AG04450 (cell line): ENCODE measurements around the gene NEMP2. TPM values are rescaled to one million over a fixed set of nuclear protein-coding genes. Genes with fewer than 3 reads are reported as not detected.

Experiments
- CTCF ChIA-PET: fragments of 300-600, 350-600 bp; formaldehyde crosslinking; extraction: SDS; loops from one replicate; lab custom pipeline; 2022; ENCODE audit warnings: antibody characterized with exemption, inconsistent platforms; lab: Charles Lee
- POLR2A ChIA-PET: fragments of 350-600 bp; formaldehyde crosslinking; extraction: SDS; loops from one replicate; lab custom pipeline; 2021; ENCODE audit warnings: antibody characterized with exemption, inconsistent platforms; lab: Yijun Ruan, JAX
- DNase-seq: peaks from one replicate; pipeline ENCODE4 v3.0.0-alpha.2; 2011; ENCODE audit warnings: low read depth, low spot score
- H3K27ac ChIP-seq: one replicate; pipeline ENCODE4 v1.5.1; 2012; ENCODE audit warnings: low read depth, low read length, control low read depth
- H3K27me3 ChIP-seq: one replicate; pipeline ENCODE4 v1.6.0; 2012; ENCODE audit warnings: low read length; ENCODE audit not compliant: control insufficient read depth, insufficient read depth
- H3K4me3 ChIP-seq: 2 replicates; pipeline ENCODE4 v1.5.1; 2011; ENCODE audit warnings: mild to moderate bottlenecking, low read depth, low read length, control low read depth
- H3K9me3 ChIP-seq: 2 replicates; pipeline ENCODE4 v1.5.1; 2012; ENCODE audit warnings: low read length; ENCODE audit not compliant: control insufficient read depth, insufficient read depth
- CTCF ChIP-seq: IDR thresholded peaks from 2 replicates; pipeline ENCODE4 v1.5.1; 2011; ENCODE audit warnings: low read depth, low read length, control low read depth, inconsistent platforms
- polyA plus RNA-seq: library from polyadenylated mRNA; depleted of rRNA; stranded (reverse); fragments of >200 nt; gene quantifications from 2 replicates; pipeline ENCODE4 v1.2.3, GENCODE V29; 2011

NEMP2 gene
- polyA plus RNA-seq, 1 experiment: 7.3 TPM

GRCh38 chr2:190561094-190561493 is 26.6 kb upstream of the NEMP2 start:
- DNase-seq: no peak
- POLR2A ChIA-PET: no interaction called here
- CTCF ChIA-PET: no interaction called here
- no peak for TF ChIP-seq CTCF
- H3K27me3 ChIP-seq: no peaks in the 10 kb centered on the region
- peaks cover 2% of the 10 kb centered on the region; the same call in 1 of the 2 replicates for H3K9me3 ChIP-seq
- no peak overlapping the region for H3K4me3 ChIP-seq
- H3K27ac ChIP-seq: no peak overlapping the region

- Histone ChIP-seq H3K9me3 (no peaks in the 10 kb centered on the region; the same call in 1 of the 2 replicates), H3K4me3 (no peak overlapping the region), H3K27ac (no peak overlapping the region), H3K27me3 (no peaks in the 10 kb centered on the region)
- ChIA-PET POLR2A (no interaction called here), CTCF (no interaction called here)
- no peak for DNase-seq
- no peak for TF ChIP-seq CTCF
Observed at GRCh38 chr2:190554357-190555006, 20.0 kb upstream of the NEMP2 start.

- no peak for DNase-seq
- no peak for TF ChIP-seq CTCF
- Histone ChIP-seq H3K27me3 (no peaks in the 10 kb centered on the region), H3K9me3 (no peaks in the 10 kb centered on the region; the same call in 1 of the 2 replicates), H3K27ac (no peak overlapping the region), H3K4me3 (no peak overlapping the region)
- POLR2A ChIA-PET: no interaction called here
- CTCF ChIA-PET: no interaction called here
Observed at GRCh38 chr2:190553254-190553653, 18.7 kb upstream of the NEMP2 start.

- Histone ChIP-seq H3K27me3 (no peaks in the 10 kb centered on the region), H3K27ac (no peak overlapping the region), H3K4me3 (no peak overlapping the region), H3K9me3 (no peaks in the 10 kb centered on the region; the same call in 1 of the 2 replicates)
- ChIA-PET POLR2A (no interaction called here), CTCF (interaction anchor here (0.7 kb wide), 1 partner anchor 134 kb away, joined by 3 read pairs; no protein-coding TSS in a partner anchor)
- no peak for TF ChIP-seq CTCF
- no peak for DNase-seq
Observed at GRCh38 chr2:190551928-190552327, 17.4 kb upstream of the NEMP2 start.

- H3K9me3 ChIP-seq: no peaks in the 10 kb centered on the region; the same call in 1 of the 2 replicates
- CTCF ChIA-PET: no interaction called here
- TF ChIP-seq CTCF: no peak
- no peak for DNase-seq
- no peak overlapping the region for H3K4me3 ChIP-seq
- H3K27me3 ChIP-seq: no peaks in the 10 kb centered on the region
- POLR2A ChIA-PET: no interaction called here
- H3K27ac ChIP-seq: no peak overlapping the region
Observed at GRCh38 chr2:190550137-190550536, 15.6 kb upstream of the NEMP2 start.
